ENCODE measurements around the gene USP15. TPM values are rescaled to one million over a fixed set of nuclear protein-coding genes. Genes with fewer than 3 reads are reported as not detected.
"Not testable (repeated sequence)": the region's sequence is repeated elsewhere in the genome, so short reads cannot be mapped to it uniquely, and the experiment has no call there.

Gene USP15
- total RNA-seq, 1 experiment from 2014 or later = 36.6 TPM

GRCh38 chr12:62306569-62307530 lies 46.6 kb downstream of the USP15 start:
- no peak overlapping the region for H3K4me3 ChIP-seq
- DNase-seq = no peak
- H3K4me1 ChIP-seq = no peaks in the 10 kb centered on the region
- H3K9me3 ChIP-seq (replicated peaks) = no peaks in the 10 kb centered on the region; the same call in 1 of the 2 replicates
- H3K36me3 ChIP-seq = peaks cover 39% of the 10 kb centered on the region
- no peak overlapping the region for H3K27ac ChIP-seq
- H3K27me3 ChIP-seq = no peaks in the 10 kb centered on the region

- no peak overlapping the region for H3K27ac ChIP-seq
- peaks cover 32% of the 10 kb centered on the region for H3K36me3 ChIP-seq
- DNase-seq = no peak
- H3K4me3 ChIP-seq = no peak overlapping the region
- no peaks in the 10 kb centered on the region for H3K4me1 ChIP-seq
- no peaks in the 10 kb centered on the region for H3K27me3 ChIP-seq
- H3K9me3 ChIP-seq (replicated peaks) = no peaks in the 10 kb centered on the region; the same call in 1 of the 2 replicates
Measured at GRCh38 chr12:62308201-62308600, 48.0 kb downstream of the USP15 start.

- H3K27me3 ChIP-seq = no peaks in the 10 kb centered on the region
- H3K27ac ChIP-seq = no peak overlapping the region
- H3K9me3 ChIP-seq (replicated peaks) = no peaks in the 10 kb centered on the region; the same call in 1 of the 2 replicates
- no peak overlapping the region for H3K4me3 ChIP-seq
- H3K4me1 ChIP-seq = no peaks in the 10 kb centered on the region
- H3K36me3 ChIP-seq = peaks cover 11% of the 10 kb centered on the region
- no peak for DNase-seq
Measured at GRCh38 chr12:62313727-62314380, 53.6 kb downstream of the USP15 start.

- Histone ChIP-seq H3K9me3 (replicated peaks) (no peaks in the 10 kb centered on the region), H3K4me3 (no peak overlapping the region), H3K27ac (no peak overlapping the region), H3K27me3 (no peaks in the 10 kb centered on the region), H3K4me1 (no peaks in the 10 kb centered on the region), H3K36me3 (peaks cover 23% of the 10 kb centered on the region)
- no peak for DNase-seq
Measured at GRCh38 chr12:62317017-62317416, 56.8 kb downstream of the USP15 start.

- no peak for DNase-seq
Measured at GRCh38 chr12:62319058-62319457, 58.9 kb downstream of the USP15 start.

GRCh38 chr12:62320054-62320453 lies 59.9 kb downstream of the USP15 start:
- DNase-seq = no peak
- H3K27ac ChIP-seq = no peak overlapping the region
- no peaks in the 10 kb centered on the region for H3K4me1 ChIP-seq
- no peaks in the 10 kb centered on the region for H3K27me3 ChIP-seq
- H3K9me3 ChIP-seq (replicated peaks) = no peaks in the 10 kb centered on the region
- H3K4me3 ChIP-seq = no peak overlapping the region
- peaks cover 30% of the 10 kb centered on the region for H3K36me3 ChIP-seq

More at GRCh38 chr12:62319058-62319457, 58.9 kb downstream of the USP15 start:
- Histone ChIP-seq H3K36me3 (peaks cover 30% of the 10 kb centered on the region), H3K4me3 (no peak overlapping the region), H3K4me1 (no peaks in the 10 kb centered on the region), H3K27ac (no peak overlapping the region), H3K27me3 (no peaks in the 10 kb centered on the region), H3K9me3 (replicated peaks) (no peaks in the 10 kb centered on the region)

- Histone ChIP-seq H3K27me3 (no peaks in the 10 kb centered on the region), H3K36me3 (peaks cover 28% of the 10 kb centered on the region), H3K4me1 (no peaks in the 10 kb centered on the region), H3K9me3 (replicated peaks) (no peaks in the 10 kb centered on the region), H3K4me3 (no peak overlapping the region), H3K27ac (no peak overlapping the region)
- DNase-seq = no peak
Measured at GRCh38 chr12:62323386-62323785, 63.2 kb downstream of the USP15 start.

- no peaks in the 10 kb centered on the region for H3K4me1 ChIP-seq
- H3K36me3 ChIP-seq = peaks cover 8% of the 10 kb centered on the region
- no peaks in the 10 kb centered on the region for H3K27me3 ChIP-seq
- H3K4me3 ChIP-seq = no peak overlapping the region
- no peaks in the 10 kb centered on the region for H3K9me3 ChIP-seq (replicated peaks)
- H3K27ac ChIP-seq = no peak overlapping the region
- DNase-seq = no peak
Measured at GRCh38 chr12:62328296-62328921, 68.2 kb downstream of the USP15 start.

- DNase-seq = no peak
- peaks cover 2% of the 10 kb centered on the region for H3K36me3 ChIP-seq
- no peaks in the 10 kb centered on the region for H3K4me1 ChIP-seq
- no peaks in the 10 kb centered on the region for H3K27me3 ChIP-seq
- no peaks in the 10 kb centered on the region for H3K9me3 ChIP-seq (replicated peaks)
- no peak overlapping the region for H3K27ac ChIP-seq
- no peak overlapping the region for H3K4me3 ChIP-seq
Measured at GRCh38 chr12:62331306-62331705, 71.1 kb downstream of the USP15 start.

- Histone ChIP-seq H3K27ac (no peak overlapping the region), H3K4me1 (no peaks in the 10 kb centered on the region), H3K9me3 (replicated peaks) (no peaks in the 10 kb centered on the region), H3K4me3 (no peak overlapping the region), H3K27me3 (no peaks in the 10 kb centered on the region), H3K36me3 (no peaks in the 10 kb centered on the region)
- DNase-seq = no peak
Measured at GRCh38 chr12:62332598-62332997, 72.4 kb downstream of the USP15 start.

GRCh38 chr12:62335057-62335456 lies 74.9 kb downstream of the USP15 start:
- H3K27me3 ChIP-seq = no peaks in the 10 kb centered on the region
- DNase-seq = no peak
- H3K4me1 ChIP-seq = no peaks in the 10 kb centered on the region
- H3K27ac ChIP-seq = no peak overlapping the region
- H3K4me3 ChIP-seq = no peak overlapping the region
- no peaks in the 10 kb centered on the region for H3K36me3 ChIP-seq
- H3K9me3 ChIP-seq (replicated peaks) = no peaks in the 10 kb centered on the region

- H3K9me3 ChIP-seq (replicated peaks) = no peaks in the 10 kb centered on the region
- no peak overlapping the region for H3K27ac ChIP-seq
- no peaks in the 10 kb centered on the region for H3K36me3 ChIP-seq
- no peak for DNase-seq
- H3K4me3 ChIP-seq = no peak overlapping the region
- H3K27me3 ChIP-seq = no peaks in the 10 kb centered on the region
- no peaks in the 10 kb centered on the region for H3K4me1 ChIP-seq
Measured at GRCh38 chr12:62335796-62336195, 75.6 kb downstream of the USP15 start.

GRCh38 chr12:62337643-62338042 lies 77.4 kb downstream of the USP15 start:
- H3K4me1 ChIP-seq; H3K36me3 ChIP-seq; DNase-seq; H3K27ac ChIP-seq; H3K9me3 ChIP-seq (replicated peaks); H3K4me3 ChIP-seq; H3K27me3 ChIP-seq: not testable (repeated sequence)

GRCh38 chr12:62342614-62343303 lies 82.6 kb downstream of the USP15 start:
- not testable (repeated sequence) for DNase-seq; H3K27me3 ChIP-seq; H3K36me3 ChIP-seq; H3K27ac ChIP-seq; H3K4me1 ChIP-seq; H3K9me3 ChIP-seq (replicated peaks); H3K4me3 ChIP-seq
